IPS-20b (cell line): ENCODE measurements around the gene SPAST.
"Not testable (repeated sequence)": the region's sequence is repeated elsewhere in the genome, so short reads cannot be mapped to it uniquely, and the experiment has no call there.

Source experiments
- H3K27ac ChIP-seq: one replicate; pipeline ENCODE4 v1.5.1; 2013; ENCODE audit warnings: low read length
- H3K27me3 ChIP-seq: 2 replicates; pipeline ENCODE4 v1.6.1; 2013; ENCODE audit warnings: mild to moderate bottlenecking, low read length, inconsistent platforms; ENCODE audit not compliant: insufficient read depth
- H3K36me3 ChIP-seq: 2 replicates; pipeline ENCODE4 v1.6.1; 2013; ENCODE audit warnings: low read depth, mild to moderate bottlenecking, inconsistent platforms, low read length, moderate library complexity; ENCODE audit not compliant: insufficient read depth
- H3K4me1 ChIP-seq: 2 replicates; pipeline ENCODE4 v1.6.1; 2013; ENCODE audit warnings: mild to moderate bottlenecking, control low read depth, inconsistent platforms, low read length, moderate library complexity; ENCODE audit not compliant: insufficient read depth
- H3K4me3 ChIP-seq: 2 replicates; pipeline ENCODE4 v1.5.1; 2013; ENCODE audit warnings: mild to moderate bottlenecking, low read length, inconsistent platforms
- H3K9ac ChIP-seq: 2 replicates; pipeline ENCODE4 v1.6.1; 2013; ENCODE audit warnings: low read depth, mild to moderate bottlenecking, inconsistent platforms, low read length, moderate library complexity
- H3K9me3 ChIP-seq: 2 replicates; pipeline ENCODE4 v1.6.1; 2013; ENCODE audit warnings: mild to moderate bottlenecking, low read depth, low read length, inconsistent platforms; ENCODE audit not compliant: insufficient read depth

The SPAST gene, protein sequence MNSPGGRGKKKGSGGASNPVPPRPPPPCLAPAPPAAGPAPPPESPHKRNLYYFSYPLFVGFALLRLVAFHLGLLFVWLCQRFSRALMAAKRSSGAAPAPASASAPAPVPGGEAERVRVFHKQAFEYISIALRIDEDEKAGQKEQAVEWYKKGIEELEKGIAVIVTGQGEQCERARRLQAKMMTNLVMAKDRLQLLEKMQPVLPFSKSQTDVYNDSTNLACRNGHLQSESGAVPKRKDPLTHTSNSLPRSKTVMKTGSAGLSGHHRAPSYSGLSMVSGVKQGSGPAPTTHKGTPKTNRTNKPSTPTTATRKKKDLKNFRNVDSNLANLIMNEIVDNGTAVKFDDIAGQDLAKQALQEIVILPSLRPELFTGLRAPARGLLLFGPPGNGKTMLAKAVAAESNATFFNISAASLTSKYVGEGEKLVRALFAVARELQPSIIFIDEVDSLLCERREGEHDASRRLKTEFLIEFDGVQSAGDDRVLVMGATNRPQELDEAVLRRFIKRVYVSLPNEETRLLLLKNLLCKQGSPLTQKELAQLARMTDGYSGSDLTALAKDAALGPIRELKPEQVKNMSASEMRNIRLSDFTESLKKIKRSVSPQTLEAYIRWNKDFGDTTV

DNA sequence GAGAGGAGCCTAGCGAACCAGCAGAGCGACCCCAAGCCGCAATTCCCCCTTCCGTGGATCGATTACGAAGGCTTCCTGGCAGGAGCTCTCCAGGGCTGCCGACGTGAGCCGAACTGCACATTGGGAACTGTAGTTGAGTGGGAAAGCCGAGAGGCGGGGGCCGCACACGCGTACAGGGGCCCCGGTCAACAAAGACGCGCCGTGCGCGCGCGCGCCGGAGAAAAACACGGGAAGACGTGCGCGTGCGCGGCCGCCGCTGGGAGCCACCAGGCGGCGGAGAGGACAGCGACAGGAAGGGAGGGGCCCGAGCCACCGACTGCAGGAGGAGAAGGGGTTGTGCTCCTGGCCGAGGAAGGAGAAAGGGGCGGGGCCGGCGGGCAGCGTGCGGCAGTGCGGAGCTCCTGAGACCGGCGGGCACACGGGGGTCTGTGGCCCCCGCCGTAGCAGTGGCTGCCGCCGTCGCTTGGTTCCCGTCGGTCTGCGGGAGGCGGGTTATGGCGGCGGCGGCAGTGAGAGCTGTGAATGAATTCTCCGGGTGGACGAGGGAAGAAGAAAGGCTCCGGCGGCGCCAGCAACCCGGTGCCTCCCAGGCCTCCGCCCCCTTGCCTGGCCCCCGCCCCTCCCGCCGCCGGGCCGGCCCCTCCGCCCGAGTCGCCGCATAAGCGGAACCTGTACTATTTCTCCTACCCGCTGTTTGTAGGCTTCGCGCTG, at the start of gene SPAST:
TSS of gene SPAST (plus strand) at position 247 of the 711 bp plus-strand sequence. CDS start at position 523, 276 bp downstream.
- Histone ChIP-seq H3K4me3 (peak within 1 kb of the TSS; percentile 96), H3K27ac (peak within 1 kb of the TSS; percentile 95), H3K4me1 (peaks cover 6% of the 10 kb centered on the region), H3K36me3 (no peaks in the 10 kb centered on the region), H3K9ac (peak within 1 kb of the TSS; percentile 83), H3K9me3 (no peaks in the 10 kb centered on the region), H3K27me3 (no peaks in the 10 kb centered on the region)

DNA sequence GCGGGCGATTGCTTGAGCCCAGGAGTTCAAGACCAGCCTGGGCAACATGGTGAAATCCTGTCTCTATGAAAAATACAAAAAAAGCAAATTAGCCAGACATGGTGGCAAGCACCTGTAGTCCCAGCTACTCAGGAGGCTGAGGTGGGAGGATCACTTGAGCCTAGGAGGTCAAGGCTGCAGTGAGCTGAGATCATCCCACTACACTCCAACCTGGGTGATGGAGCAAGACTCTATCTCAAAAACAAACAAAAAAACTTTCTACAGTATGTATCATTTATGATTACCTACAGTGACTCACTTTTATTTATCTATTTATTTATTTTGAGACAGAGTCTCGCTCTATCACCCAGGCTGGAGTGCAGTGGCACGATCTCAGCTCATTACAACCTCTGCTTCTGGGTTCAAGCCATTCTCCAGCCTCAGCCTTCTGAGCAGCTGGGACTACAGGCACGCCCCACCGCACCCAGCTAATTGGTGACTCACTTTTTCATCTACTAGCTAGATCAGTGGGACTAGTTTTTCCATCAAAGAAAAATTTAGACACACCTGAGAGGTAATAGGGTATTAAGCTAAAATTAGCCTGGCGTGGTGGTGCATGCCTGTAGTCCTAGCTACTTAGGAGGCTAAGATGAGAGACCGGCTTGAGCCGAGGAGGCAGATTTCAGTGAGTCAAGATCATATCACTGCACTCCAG, 44.4 kb upstream of the SPAST start:
- H3K4me3 ChIP-seq, H3K27me3 ChIP-seq, H3K9ac ChIP-seq, H3K4me1 ChIP-seq, H3K27ac ChIP-seq, H3K9me3 ChIP-seq: not testable (repeated sequence)
- peaks cover 32% of the 10 kb centered on the region for H3K36me3 ChIP-seq

DNA sequence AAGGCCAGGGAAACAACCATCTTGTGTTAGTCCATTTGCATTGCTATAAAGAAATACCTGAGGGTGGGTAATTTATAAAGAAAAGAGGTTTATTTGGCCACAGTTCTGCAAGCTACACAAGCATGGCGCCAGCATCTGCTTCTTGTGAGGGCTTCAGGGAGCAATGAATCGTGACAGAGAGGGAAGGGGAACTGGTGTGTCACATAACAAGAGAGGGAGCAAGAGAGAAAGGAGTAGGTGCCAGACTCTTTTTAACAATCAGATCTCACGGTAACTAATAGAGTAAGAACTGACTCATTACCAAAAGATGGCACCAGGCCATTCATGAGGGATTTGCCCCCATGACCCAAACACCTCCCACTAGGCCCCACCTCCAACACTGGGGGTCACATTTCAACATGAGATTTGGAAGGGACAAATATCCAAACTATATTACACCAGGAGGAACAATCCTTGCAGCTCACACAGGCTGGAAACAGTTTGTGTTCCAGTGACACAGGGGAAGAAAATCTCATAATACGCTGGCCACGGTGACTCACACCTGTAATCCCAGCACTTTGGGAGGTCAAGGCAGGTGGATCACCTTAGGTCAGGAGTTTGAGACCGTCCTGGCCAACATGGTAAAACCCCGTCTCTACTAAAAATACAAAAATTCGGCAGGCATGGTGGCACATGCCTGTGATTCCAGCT, 29.0 kb upstream of the SPAST start:
- H3K27ac ChIP-seq = not testable (repeated sequence)

DNA sequence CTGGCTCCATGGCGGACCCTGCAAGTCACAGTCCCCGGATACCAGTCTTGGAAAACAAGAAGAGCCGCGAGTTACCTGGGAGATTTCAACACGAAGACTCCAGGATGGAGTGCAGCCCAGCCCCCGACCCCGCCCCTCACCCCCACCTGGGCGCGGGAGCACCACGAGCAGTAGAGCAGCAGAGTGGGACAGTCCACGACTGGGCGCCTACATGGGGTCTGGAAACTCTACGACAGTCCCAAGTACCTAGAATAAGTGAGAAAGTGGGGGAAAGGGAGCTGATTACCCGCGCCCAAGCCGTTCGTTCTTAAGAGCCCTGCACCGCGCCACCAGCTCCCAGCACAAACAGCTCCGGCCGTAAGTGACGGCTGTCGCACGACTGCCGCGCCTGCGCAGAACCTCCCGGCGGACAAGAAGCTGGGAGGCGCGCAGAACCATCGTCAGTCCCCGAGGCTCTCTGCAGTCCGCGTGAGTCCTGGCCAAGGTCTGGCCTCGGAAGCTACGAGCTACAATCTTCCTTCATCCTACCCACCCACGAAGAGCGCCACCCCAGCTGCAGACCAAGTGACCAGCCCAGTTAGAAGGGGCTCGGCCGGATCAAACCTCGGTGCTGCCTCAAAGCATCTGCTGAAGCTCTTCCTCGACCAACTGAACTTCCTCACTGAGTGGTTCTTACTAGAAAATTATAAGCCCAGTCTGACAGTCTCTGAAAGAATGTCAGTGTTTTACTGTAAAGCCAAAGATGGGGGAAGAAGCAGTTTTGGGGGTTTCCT, 23.7 kb upstream of the SPAST start, which contains the start of gene DPY30:
TSS of gene DPY30 (minus strand) at position 359 of the 773 bp plus-strand sequence. CDS start at position 10, 349 bp downstream.
- H3K9me3 ChIP-seq = no peaks in the 10 kb centered on the region
- peak within 1 kb of the TSS; percentile 90 for H3K4me3 ChIP-seq
- peaks cover 17% of the 10 kb centered on the region; the same call in 1 of the 2 replicates for H3K36me3 ChIP-seq
- H3K9ac ChIP-seq = peak within 1 kb of the TSS; percentile 98
- H3K27me3 ChIP-seq = no peaks in the 10 kb centered on the region
- H3K4me1 ChIP-seq = no peaks in the 10 kb centered on the region
- H3K27ac ChIP-seq = peak within 1 kb of the TSS; percentile 44

More for the DNA sequence above, 29.0 kb upstream of the SPAST start:
- H3K4me1 ChIP-seq, H3K9me3 ChIP-seq, H3K27me3 ChIP-seq, H3K9ac ChIP-seq, H3K4me3 ChIP-seq: not testable (repeated sequence)
- H3K36me3 ChIP-seq = peaks cover 43% of the 10 kb centered on the region

DNA sequence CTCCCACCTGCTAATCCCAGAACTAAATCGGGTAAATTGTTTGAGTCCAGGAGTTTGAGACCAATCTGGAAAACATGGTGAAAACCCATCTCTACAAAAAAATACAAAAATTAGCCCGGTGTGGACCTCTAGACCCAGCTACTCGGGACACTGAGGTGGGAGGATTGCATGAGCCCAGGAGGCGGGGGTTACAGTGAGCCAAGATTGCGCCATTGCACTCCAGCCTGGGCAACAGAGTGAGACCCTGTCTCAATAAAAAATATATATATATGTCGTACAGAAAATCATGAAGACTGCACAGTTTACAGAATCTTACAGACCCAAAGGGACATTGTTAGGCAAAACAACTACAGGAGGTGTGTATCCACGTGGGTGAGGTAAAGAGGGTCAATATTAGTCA, 19.8 kb upstream of the SPAST start:
- no peaks in the 10 kb centered on the region for H3K9me3 ChIP-seq
- no peaks in the 10 kb centered on the region for H3K36me3 ChIP-seq
- H3K4me3 ChIP-seq = no peak overlapping the region
- H3K9ac ChIP-seq = no peak overlapping the region
- H3K4me1 ChIP-seq = no peaks in the 10 kb centered on the region
- no peak overlapping the region for H3K27ac ChIP-seq
- no peaks in the 10 kb centered on the region for H3K27me3 ChIP-seq

DNA sequence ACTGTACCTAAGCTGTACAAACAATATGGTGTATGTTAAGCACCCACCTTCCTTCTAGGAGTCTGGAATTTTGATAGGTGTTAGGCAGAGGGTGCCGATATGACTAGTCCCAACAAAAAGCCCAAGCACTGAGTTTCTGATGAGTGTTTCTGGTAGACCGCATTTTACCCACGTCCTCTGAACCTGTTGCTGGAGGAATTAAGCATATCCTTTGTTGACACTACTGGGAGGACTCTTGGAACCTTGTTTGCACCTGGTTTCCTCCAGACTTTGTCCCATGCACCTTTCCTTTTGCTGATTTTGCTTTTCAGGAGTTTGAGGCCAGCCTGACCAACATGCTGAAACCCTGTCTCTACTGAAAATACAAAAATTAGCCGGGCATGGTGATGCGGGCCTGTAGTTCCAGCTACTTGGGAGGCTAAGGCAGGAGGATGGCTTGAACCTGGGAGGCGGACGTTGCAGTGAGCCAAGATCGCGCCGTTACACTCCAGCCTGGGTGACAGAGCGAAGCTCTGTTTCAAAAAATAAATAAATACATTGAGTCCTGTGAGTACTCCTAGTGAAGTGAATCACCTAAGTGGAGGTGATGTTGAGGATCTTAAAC, 11.4 kb upstream of the SPAST start:
- Histone ChIP-seq H3K4me3 (no peak overlapping the region), H3K36me3 (no peaks in the 10 kb centered on the region), H3K9me3 (no peaks in the 10 kb centered on the region), H3K9ac (no peak overlapping the region), H3K4me1 (no peaks in the 10 kb centered on the region), H3K27me3 (no peaks in the 10 kb centered on the region), H3K27ac (no peak overlapping the region)

DNA sequence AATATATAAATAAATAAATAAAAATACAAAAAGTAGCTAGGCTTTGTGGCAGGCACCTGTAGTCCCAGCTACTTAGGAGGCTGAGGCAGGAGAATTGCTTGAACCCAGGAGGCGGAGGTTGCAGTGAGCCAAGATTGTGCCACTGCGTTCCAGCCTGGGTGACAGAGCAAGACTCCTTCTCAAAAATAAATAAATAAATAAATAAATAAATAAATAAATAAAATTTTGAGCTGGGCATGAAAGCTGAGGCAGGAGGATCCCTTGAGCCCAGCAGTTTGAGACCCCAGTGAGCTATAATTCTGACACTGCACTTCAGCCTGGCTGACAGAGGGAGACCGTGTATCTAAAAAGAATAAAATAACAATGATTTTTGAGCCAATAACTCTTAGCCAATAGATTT, 8.8 kb upstream of the SPAST start:
- not testable (repeated sequence) for H3K9ac ChIP-seq, H3K4me3 ChIP-seq, H3K9me3 ChIP-seq, H3K27me3 ChIP-seq, H3K36me3 ChIP-seq, H3K27ac ChIP-seq, H3K4me1 ChIP-seq

DNA sequence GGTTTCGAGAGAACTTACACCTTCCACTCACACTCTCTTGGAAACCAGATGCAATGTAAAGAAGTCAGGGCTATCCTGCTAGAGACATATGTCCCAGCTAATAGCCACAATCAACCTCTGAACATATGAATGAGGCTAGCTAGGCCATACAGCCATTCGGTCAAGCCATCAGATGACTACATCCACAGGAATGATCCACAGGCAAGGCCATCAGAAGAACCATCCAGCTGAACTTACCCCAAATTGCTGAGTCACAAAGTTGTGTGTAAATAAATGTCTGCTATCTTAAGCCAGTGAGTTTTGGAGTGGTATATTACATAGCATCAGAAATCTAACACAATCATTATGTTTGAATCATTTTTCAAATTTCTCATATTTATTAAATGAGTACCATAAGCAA, 5.2 kb upstream of the SPAST start:
- Histone ChIP-seq H3K9ac (no peak overlapping the region), H3K27me3 (no peaks in the 10 kb centered on the region), H3K36me3 (no peaks in the 10 kb centered on the region), H3K4me3 (no peak overlapping the region), H3K9me3 (no peaks in the 10 kb centered on the region), H3K4me1 (peaks cover 6% of the 10 kb centered on the region), H3K27ac (no peak overlapping the region)

DNA sequence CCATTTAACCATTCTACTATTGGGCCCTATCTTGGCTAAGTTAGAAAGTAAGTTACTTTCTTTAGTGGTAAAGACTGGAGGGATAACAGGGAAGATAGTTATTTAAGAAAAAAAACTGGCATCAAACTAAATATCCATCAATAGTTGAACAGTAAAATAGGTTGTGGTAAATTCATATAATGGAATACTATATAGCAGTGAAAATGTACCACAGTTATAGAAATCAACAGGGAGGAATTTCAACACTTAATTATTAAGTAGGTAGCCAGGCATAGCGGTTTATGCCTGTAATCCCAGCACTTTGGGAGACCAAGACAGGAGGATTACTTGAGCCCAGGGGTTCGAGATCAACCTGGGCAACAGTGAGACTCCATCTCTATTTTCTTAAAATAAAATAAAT, 3.1 kb upstream of the SPAST start:
- no peaks in the 10 kb centered on the region for H3K9me3 ChIP-seq
- no peaks in the 10 kb centered on the region for H3K27me3 ChIP-seq
- no peak overlapping the region for H3K4me3 ChIP-seq
- H3K9ac ChIP-seq = no peak overlapping the region
- H3K36me3 ChIP-seq = no peaks in the 10 kb centered on the region
- peaks cover 6% of the 10 kb centered on the region for H3K4me1 ChIP-seq
- H3K27ac ChIP-seq = no peak overlapping the region

DNA sequence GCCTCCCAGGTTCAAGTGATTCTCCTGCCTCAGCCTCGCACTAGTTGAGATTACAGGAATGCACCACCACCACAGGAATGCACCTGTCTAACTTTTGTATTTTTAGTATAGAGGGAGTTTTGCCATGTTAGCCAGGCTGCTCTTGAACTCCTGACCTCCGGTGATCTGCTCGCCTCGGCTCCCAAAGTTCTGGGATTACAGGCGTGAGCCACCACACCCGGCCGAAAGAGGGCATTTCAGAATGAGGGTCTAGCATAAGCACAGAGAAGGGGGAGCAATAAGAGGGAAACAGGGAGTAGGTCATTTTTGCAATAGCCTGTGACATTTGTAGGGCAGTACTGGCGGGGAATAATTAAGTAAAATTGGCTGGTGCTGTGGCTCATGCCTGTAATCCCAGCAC, 1.9 kb upstream of the SPAST start:
- H3K9ac ChIP-seq = no peak overlapping the region
- no peaks in the 10 kb centered on the region for H3K9me3 ChIP-seq
- H3K27ac ChIP-seq = no peak overlapping the region
- no peaks in the 10 kb centered on the region for H3K36me3 ChIP-seq
- peaks cover 6% of the 10 kb centered on the region for H3K4me1 ChIP-seq
- no peak overlapping the region for H3K4me3 ChIP-seq
- H3K27me3 ChIP-seq = no peaks in the 10 kb centered on the region
